K562 (cell line): ENCODE measurements around the gene KIF26A. TPM values are rescaled to one million over a fixed set of nuclear protein-coding genes. Genes with fewer than 3 reads are reported as not detected.

Experiments used
- ATAC-seq: fragments of 200-7000 bp; cut with Tn5 transposase; 3 replicates; pipeline ENCODE4 v1.9.1; 2020; ENCODE audit warnings: moderate library complexity
- BruUV-seq: library from RNA; stranded (reverse); fragments of 400-500 nt; replicated peaks from 2 replicates; lab custom pipeline; 2021; lab: Mats Ljungman, UMichigan
- CTCF ChIA-PET: fragments of 300-600 bp; formaldehyde crosslinking; extraction: SDS; loops from one replicate; lab custom pipeline; 2021; ENCODE audit warnings: low intra/inter-chr PET ratio; lab: Yijun Ruan, JAX
- POLR2A ChIA-PET: fragments of 300-600, 350-650 bp; sonication (Branson Sonifier 250); formaldehyde crosslinking; extraction: SDS; loops from one replicate; lab custom pipeline; 2021; ENCODE audit warnings: antibody characterized with exemption, inconsistent platforms; lab: Yijun Ruan, JAX
- DNase-seq, 4 experiments: peaks; one replicate each; pipeline versions ENCODE4 v3.0.0 to v3.0.0-alpha.2; 2011 to 2018; ENCODE audit warnings: low spot score in 3 of 4, mixed read lengths in 3 of 4; ENCODE audit errors: extremely low read depth in 1 of 4
- FAIRE-seq: peaks from 2 replicates; lab custom pipeline; 2011; peaks lifted over from hg19 to GRCh38; lab: Jason Lieb, UNC
- H2AFZ ChIP-seq: 2 replicates; pipeline ENCODE4 v1.6.0; 2011; ENCODE audit warnings: low read depth, low read length, control low read depth, inconsistent platforms
- H3K27ac ChIP-seq: fragments of 200-600 bp; 3 replicates; pipeline ENCODE4 v1.8.0; 2011; ENCODE audit warnings: low read depth, mild to moderate bottlenecking, control low read depth, inconsistent platforms, low read length, moderate library complexity, mixed read lengths; ENCODE audit errors: extremely low read depth
- H3K27me3 ChIP-seq, 2 experiments: fragments of 300-600 bp in 1 of 2; 2 replicates in 1 of 2; 3 replicates in 1 of 2; pipeline versions ENCODE4 v1.6.0 to v1.8.0; 2011; ENCODE audit warnings: inconsistent platforms in 2 of 2, low read length in 2 of 2, mild to moderate bottlenecking in 1 of 2, mixed read lengths in 1 of 2, moderate library complexity in 1 of 2; ENCODE audit not compliant: control insufficient read depth in 2 of 2, insufficient read depth in 2 of 2
- H3K36me3 ChIP-seq: fragments of 300-600 bp; 3 replicates; pipeline ENCODE4 v1.8.0; 2011; ENCODE audit warnings: mild to moderate bottlenecking, low read length, inconsistent platforms; ENCODE audit not compliant: control insufficient read depth, insufficient read depth
- H3K4me1 ChIP-seq, 2 experiments: fragments of 200-600 bp in 1 of 2; replicated peaks in 1 of 2; 2 replicates in 1 of 2; 3 replicates in 1 of 2; pipeline versions ENCODE4 v1.5.1 to v1.8.0; 2011; ENCODE audit warnings: inconsistent platforms in 2 of 2, low read length in 2 of 2, mild to moderate bottlenecking in 1 of 2, mixed read lengths in 1 of 2, moderate library complexity in 1 of 2; ENCODE audit not compliant: control insufficient read depth in 2 of 2, insufficient read depth in 2 of 2
- H3K4me2 ChIP-seq: 2 replicates; pipeline ENCODE4 v1.6.1; 2011; ENCODE audit warnings: low read length, control low read depth, inconsistent platforms, mixed read lengths; ENCODE audit not compliant: insufficient read depth
- H3K4me3 ChIP-seq: fragments of 200-600 bp; sonication (generic), shearing (Covaris generic); 2 replicates; pipeline ENCODE4 v1.5.1; 2016; ENCODE audit warnings: control low read depth, inconsistent platforms
- H3K79me2 ChIP-seq: fragments of 200-600 bp; 3 replicates; pipeline ENCODE4 v1.8.0; 2011; ENCODE audit warnings: low read length, inconsistent platforms; ENCODE audit not compliant: control insufficient read depth, insufficient read depth
- H3K9ac ChIP-seq, 2 experiments: 2 replicates each; pipeline versions ENCODE4 v1.6.0 to v1.6.1; 2011; ENCODE audit warnings: low read depth in 2 of 2, low read length in 2 of 2, control low read depth in 1 of 2, inconsistent platforms in 1 of 2, mild to moderate bottlenecking in 1 of 2, mixed read lengths in 1 of 2; ENCODE audit not compliant: insufficient read depth in 1 of 2
- H3K9me1 ChIP-seq: one replicate; pipeline ENCODE4 v1.6.0; 2011; ENCODE audit warnings: inconsistent platforms, mild to moderate bottlenecking, low read length, moderate library complexity; ENCODE audit not compliant: control insufficient read depth, insufficient read depth
- H3K9me3 ChIP-seq: replicated peaks from 2 replicates; pipeline ENCODE4 v1.5.1; 2011; ENCODE audit warnings: low read depth, low read length, inconsistent platforms; ENCODE audit not compliant: control insufficient read depth, insufficient read depth
- H4K20me1 ChIP-seq: replicated peaks from 2 replicates; pipeline ENCODE4 v1.6.1; 2011; ENCODE audit warnings: low read length, inconsistent platforms, mixed read lengths; ENCODE audit not compliant: control insufficient read depth, insufficient read depth
- ARNT ChIP-seq, 2 experiments: fragments of 450-650 bp; IDR thresholded peaks; 2 replicates each; pipeline ENCODE4 v1.6.1; 2016; ENCODE audit warnings: mild to moderate bottlenecking in 1 of 2
- GABPB1 ChIP-seq: sonication (generic); formaldehyde crosslinking; IDR thresholded peaks from 2 replicates; pipeline ENCODE4 v1.8.0; 2022; ENCODE audit warnings: mild to moderate bottlenecking, missing genetic modification reagents
- MBD1 ChIP-seq: fragments of 250-450 bp; sonication (Bioruptor Pico); IDR thresholded peaks from 2 replicates; pipeline ENCODE4 v1.8.0; 2022; ENCODE audit warnings: inconsistent platforms
- OTX1 ChIP-seq: fragments of 450-650 bp; formaldehyde crosslinking; IDR thresholded peaks from 2 replicates; pipeline ENCODE4 v1.4.0; 2022; ENCODE audit warnings: mild to moderate bottlenecking
- RBM25 ChIP-seq: fragments of 200-400 bp; formaldehyde crosslinking; IDR thresholded peaks from 2 replicates; pipeline ENCODE4 v1.6.1; 2018; ENCODE audit warnings: low read length, low read depth, moderate library complexity; ENCODE audit not compliant: severe bottlenecking
- SMARCE1 ChIP-seq: fragments of 450-650 bp; IDR thresholded peaks from 2 replicates; pipeline ENCODE4 v1.7.1; 2016; ENCODE audit warnings: mild to moderate bottlenecking
- ZMIZ1 ChIP-seq, 2 experiments: fragments of 150-350 bp in 1 of 2; IDR thresholded peaks; 2 replicates each; pipeline ENCODE4 v1.6.1; 2012 to 2016; ENCODE audit warnings: low read depth in 2 of 2, low read length in 2 of 2, mild to moderate bottlenecking in 1 of 2, moderate library complexity in 1 of 2
- ZNF212 ChIP-seq: fragments of 450-650 bp; formaldehyde crosslinking; IDR thresholded peaks from 2 replicates; pipeline ENCODE4 v1.4.0; 2020; ENCODE audit warnings: mild to moderate bottlenecking
- ZNF217 ChIP-seq: sonication (generic); formaldehyde crosslinking; IDR thresholded peaks from 2 replicates; pipeline ENCODE4 v1.8.0; 2022; ENCODE audit warnings: mild to moderate bottlenecking, missing genetic modification reagents
- ZNF444 ChIP-seq: fragments of 250-450 bp; sonication (Bioruptor Pico); IDR thresholded peaks from 2 replicates; pipeline ENCODE4 v1.4.0; 2020; ENCODE audit warnings: mild to moderate bottlenecking, moderate library complexity
- WGBS: fragments of 100-300 bp; shearing (Covaris generic); methylation state at CpG from one replicate; pipeline ENCODE4 v1.1.6; 2016; ENCODE audit warnings: low coverage, mixed read lengths; ENCODE audit not compliant: insufficient coverage; ENCODE audit errors: missing lambda C conversion rate; 5-methylcytosine and 5-hydroxymethylcytosine counted together
- in situ Hi-C: fragments of 300-500 bp; cut with MboI; formaldehyde crosslinking; loops from 4 replicates; pipeline ENCODE4 v1.15.0; 2018; ENCODE audit warnings: inconsistent platforms, mixed read lengths
- intact Hi-C: fragments of 100-400 bp; cut with micrococcal nuclease; formaldehyde crosslinking; loops from 2 replicates; pipeline ENCODE4 v1.14.2; 2022
- polyA plus RNA-seq, 8 experiments: library from polyadenylated mRNA; depleted of rRNA in 4 of 8; stranded (reverse) in 5 of 8; unstranded in 3 of 8; fragments of >200 nt; fragmentation: Nextera tagmentation in 2 of 8; fragmentation: Illumina TruSeq in 1 of 8; extraction: Ambion mirVana in 2 of 8; extraction: Trizol in 1 of 8; gene quantifications; 2 replicates each; pipeline versions ENCODE4 v1.2.1 to v1.2.3, GENCODE V29; 2011 to 2014; ENCODE audit warnings: inconsistent platforms in 1 of 8, missing spikeins in 1 of 8
- total RNA-seq, 7 experiments: library from RNA; depleted of rRNA in 6 of 7; stranded (reverse); fragments of >200 nt in 6 of 7; fragmentation: Illumina TruSeq in 2 of 7; extraction: Trizol in 2 of 7; gene quantifications; 2 replicates each; pipeline versions ENCODE4 v1.2.1 to v1.2.3, GENCODE V29; 2011 to 2021; ENCODE audit warnings: low replicate concordance in 1 of 7

The KIF26A gene
- total and polyA plus RNA-seq, 9 of the 15 experiments (the other 6 are each of a cell fraction or from before 2014, with no cell fraction given) = 0.04 TPM; not detected in 8

GRCh38 chr14:104205781-104206180, 67.4 kb downstream of the KIF26A start:
- POLR2A ChIA-PET = no interaction called here
- H3K4me2 ChIP-seq = no peak overlapping the region

More at GRCh38 chr14:104205781-104206180, 67.4 kb downstream of the KIF26A start:
- BruUV-seq = no TSS peak
- Histone ChIP-seq H4K20me1 (no peaks in the 10 kb centered on the region), H3K9me3 (no peaks in the 10 kb centered on the region), H3K9ac (no peak overlapping the region), H3K79me2 (no peaks in the 10 kb centered on the region), H3K36me3 (no peaks in the 10 kb centered on the region), H3K4me3 (no peak overlapping the region), H3K4me1 (no peaks in the 10 kb centered on the region), H2AFZ (no peak overlapping the region), H3K27ac (no peak overlapping the region), H3K27me3 (no peaks in the 10 kb centered on the region; a peak in 1 of 5 replicates), H3K9me1 (no peaks in the 10 kb centered on the region)
- FAIRE-seq = no peak
- ATAC-seq = no peak
- intact Hi-C loops (no loop called here), in situ Hi-C loops (no loop called here)
- no peak for DNase-seq
- WGBS = 0% methylated on average over 6 of the region's 6 CpGs
- TF ChIP-seq OTX1 (CRISPR knock-in tag) (no peak), ZNF444 (CRISPR knock-in tag) (no peak), ARNT (IDR thresholded peaks at IDR 0.05) (no peak), ZMIZ1 (IDR thresholded peaks at IDR 0.05; ENCODE audit: low read depth in 2 of 2, low read length in 2 of 2) (no peak), MBD1 (CRISPR knock-in tag) (no peak), ZNF217 (no peak), SMARCE1 (no peak), RBM25 (no peak), GABPB1 (CRISPR knock-in tag) (no peak), ZNF212 (CRISPR knock-in tag) (no peak)
- CTCF ChIA-PET = no interaction called here
